Activated CD8-positive, alpha-beta memory T cell treated with anti-CD3 and anti-CD28 coated beads for 48 hours (primary cell): ENCODE results near the gene TRIM34.
"Not testable (repeated sequence)": the region's sequence is repeated elsewhere in the genome, so short reads cannot be mapped to it uniquely, and the experiment has no call there.

Source experiments
- DNase-seq, 3 experiments: peaks; one replicate each; pipeline ENCODE4 v3.0.0-alpha.2; 2020; ENCODE audit warnings: low read depth in 2 of 3, low spot score in 2 of 3

The TRIM34 gene, protein sequence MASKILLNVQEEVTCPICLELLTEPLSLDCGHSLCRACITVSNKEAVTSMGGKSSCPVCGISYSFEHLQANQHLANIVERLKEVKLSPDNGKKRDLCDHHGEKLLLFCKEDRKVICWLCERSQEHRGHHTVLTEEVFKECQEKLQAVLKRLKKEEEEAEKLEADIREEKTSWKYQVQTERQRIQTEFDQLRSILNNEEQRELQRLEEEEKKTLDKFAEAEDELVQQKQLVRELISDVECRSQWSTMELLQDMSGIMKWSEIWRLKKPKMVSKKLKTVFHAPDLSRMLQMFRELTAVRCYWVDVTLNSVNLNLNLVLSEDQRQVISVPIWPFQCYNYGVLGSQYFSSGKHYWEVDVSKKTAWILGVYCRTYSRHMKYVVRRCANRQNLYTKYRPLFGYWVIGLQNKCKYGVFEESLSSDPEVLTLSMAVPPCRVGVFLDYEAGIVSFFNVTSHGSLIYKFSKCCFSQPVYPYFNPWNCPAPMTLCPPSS

DNA sequence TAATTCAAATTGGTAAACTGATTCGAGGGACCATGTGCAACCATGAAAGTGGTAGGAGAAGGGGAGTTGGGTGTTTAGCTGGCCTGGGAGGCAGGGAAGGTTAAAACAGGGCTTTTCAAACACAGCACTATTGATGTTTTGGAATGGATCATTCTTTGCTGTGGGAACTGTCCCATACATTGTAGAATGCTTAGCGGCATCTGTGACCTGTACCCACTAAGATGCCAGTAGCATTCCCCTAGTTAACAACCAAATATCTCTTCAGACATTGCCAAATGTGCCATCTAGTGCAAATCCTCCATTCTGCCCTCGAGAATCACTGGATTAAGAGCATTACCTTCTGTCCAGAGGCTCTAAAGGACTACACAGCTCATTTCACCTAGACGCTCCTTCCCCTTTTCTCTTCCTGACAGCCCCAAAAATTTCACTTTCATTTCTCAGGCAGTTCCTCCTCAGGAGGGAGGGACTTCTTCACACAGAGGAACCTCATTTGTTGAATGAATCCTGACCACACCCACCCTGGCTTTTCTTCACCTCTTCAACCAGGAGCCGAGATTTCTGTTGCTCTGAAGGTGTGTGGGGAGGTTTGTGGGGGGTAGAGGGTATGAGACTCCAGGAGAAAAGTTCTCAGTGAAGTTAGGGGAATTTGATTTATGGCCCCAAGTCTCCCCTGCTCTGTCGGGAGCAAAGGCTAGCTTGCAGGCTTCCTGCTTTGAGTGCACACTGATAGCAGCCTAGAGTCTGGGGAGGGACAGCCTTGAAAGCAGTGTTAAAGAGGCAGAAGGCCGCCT, at the start of gene TRIM34:
Gene TRIM34 (plus strand): TSS at position 513 of the 791 bp plus-strand sequence. CDS start 7,331 bp downstream, outside the sequence.
- peak in 2 of 3 experiments; percentile 7 to 8 for DNase-seq

DNA sequence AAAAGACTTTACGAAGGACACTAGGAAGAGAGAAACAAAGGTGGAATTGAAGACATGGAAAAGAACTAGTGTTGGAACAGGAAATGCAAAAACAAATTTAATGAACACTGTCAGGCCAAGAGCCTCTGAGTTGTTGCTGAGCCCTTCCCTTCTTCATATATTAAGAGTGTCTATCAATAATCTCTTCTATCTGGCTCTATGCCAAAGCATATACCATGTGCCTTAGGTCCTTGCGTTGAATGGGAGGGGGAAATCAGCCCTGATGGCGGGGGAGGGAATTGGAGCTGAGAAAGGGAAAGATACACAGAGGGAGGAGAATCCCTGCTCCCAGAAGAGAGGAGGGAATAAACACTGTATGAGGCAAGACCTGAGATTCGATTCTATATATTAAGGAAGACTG, 49.6 kb upstream of the TRIM34 start:
- DNase-seq = no peak

DNA sequence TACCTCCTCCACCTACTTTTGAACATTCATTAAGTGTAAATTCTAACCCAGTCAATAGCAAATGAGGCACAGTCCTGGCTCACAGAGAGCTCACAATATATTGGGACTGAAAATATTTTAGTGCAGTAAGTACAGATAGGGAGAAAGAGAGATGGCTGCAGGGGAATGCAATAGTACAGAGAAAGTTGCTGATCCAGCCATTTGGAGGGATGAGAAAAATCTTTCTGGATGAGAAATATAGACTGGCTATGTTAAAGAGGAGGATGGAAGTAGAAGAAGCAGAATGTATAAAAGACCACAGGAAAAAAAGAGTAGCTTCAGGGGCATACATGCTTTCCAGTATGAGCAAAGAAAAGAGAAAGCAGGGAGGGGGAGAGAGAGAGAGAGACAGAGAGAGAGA, 47.7 kb upstream of the TRIM34 start:
- DNase-seq = no peak

DNA sequence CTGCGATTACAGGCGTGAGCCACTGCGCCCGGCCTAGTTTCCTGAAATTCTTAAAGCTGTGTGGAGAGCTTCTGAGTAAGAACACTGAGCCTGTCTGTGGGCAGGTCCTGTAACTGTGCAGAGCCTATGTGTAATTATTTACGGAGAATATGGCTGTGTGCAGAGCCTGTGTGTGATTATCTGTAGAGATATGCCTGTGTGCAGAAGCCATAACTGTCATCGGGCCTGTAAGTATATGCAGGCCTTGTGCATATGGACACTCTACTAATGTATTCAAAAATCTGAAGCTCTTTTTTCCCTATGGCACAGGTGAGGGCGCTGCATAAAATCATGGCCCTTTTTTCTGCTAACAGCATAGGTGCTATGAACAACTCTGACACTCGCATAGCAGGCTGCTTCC, 44.2 kb upstream of the TRIM34 start, which contains the start of gene OR52B6:
Gene OR52B6 (plus strand): TSS at position 301 of the 400 bp plus-strand sequence. CDS start 0 bp downstream, at position 301.
- no peak for DNase-seq

DNA sequence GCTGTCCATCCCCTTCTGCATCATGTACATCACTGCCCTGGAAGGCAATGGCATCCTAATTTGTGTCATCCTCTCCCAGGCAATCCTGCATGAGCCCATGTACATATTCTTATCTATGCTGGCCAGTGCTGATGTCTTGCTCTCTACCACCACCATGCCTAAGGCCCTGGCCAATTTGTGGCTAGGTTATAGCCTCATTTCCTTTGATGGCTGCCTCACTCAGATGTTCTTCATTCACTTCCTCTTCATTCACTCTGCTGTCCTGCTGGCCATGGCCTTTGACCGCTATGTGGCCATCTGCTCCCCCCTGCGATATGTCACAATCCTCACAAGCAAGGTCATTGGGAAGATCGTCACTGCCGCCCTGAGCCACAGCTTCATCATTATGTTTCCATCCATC, 43.8 kb upstream of the TRIM34 start:
- DNase-seq = no peak

DNA sequence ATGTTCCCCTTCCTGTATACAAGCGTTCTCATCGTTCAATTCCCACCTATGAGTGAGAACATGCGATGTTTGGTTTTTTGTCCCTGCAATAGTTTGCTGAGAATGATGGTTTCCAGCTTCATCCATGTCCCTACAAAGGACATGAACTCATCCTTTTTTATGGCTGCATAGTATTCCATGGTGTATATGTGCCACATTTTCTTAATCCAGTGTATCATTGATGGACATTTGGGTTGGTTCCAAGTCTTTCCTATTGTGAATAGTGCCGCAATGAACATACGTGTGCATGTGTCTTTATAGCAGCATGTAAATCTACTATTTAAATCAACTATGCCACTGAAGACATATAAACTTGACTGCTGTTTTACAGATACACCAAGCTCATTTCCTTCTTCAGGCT, 40.3 kb upstream of the TRIM34 start:
- DNase-seq = not testable (repeated sequence)

DNA sequence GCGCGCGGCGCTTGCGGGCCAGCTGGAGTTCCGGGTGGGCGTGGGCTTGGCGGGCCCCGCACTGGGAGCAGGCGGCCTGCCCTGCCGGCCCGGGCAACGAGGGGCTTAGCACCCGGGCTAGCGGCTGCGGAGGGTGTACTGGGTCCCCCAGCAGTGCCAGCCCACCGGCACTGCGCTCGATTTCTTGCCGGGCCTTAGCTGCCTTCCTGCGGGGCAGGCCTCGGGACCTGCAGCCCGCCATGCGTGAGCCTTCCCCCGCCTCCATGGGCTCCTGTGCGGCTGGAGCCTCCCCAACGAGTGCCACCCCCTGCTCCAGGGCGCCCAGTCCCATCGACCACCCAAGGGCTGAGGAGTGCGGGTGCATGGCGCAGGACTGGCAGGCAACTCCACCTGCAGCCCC, 34.9 kb upstream of the TRIM34 start:
- DNase-seq = not testable (repeated sequence)

DNA sequence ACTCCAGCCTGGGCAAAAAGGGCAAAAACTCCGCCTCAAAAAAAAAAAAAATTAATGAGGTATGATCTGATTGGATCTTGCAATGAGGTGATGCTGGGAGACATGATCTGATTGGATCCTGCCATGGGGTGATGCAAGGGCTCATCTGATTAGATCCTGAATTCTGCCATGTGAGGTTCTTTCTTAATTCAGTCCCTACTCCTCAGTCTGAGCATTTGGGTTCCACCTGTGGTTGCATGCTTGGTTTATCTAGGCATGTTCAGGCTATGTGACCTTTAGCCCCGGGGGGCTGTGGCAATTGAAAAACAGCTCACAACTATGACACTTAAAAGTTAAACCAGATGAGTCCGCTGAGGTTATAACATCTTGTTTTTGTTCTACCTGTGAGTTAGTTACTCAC, 33.2 kb upstream of the TRIM34 start:
- no peak for DNase-seq

DNA sequence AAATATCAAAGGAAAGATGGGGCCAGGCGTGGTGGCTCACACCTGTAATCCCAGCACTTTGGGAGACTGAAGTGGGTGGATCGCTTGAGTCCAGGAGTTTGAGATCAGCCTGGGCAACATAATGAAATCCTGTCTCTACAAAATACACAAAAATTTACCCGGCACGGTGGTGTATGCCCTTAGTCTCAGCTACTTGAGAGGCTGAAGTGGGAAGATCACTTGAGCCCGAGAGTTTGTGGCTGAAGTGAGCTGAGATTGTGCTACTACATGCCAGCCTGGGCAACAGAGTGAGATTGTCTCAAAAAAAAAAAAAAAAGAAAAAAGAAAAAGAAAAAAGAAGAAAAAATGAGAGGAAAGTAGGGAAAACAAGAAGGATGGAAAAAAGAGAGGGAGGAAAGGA, 32.2 kb upstream of the TRIM34 start:
- DNase-seq = no peak

DNA sequence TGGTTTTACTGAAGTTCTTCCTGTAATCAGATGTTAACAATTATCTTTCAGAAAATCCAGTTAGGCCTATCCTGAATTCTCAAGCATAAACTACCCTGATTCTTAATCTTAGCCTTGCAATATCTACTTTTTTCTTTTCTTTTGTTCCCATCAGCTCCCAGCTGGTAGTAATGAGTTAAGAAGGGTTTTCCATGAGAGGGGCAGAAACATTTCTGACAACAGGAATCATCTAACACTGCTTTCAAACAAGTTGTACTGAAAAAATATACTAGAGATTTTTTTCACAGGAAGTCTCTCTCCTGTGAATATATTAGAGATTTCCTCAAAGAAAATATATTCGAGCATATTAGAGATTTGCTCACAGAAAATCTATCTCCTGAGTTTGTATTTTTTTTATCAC, 31.7 kb upstream of the TRIM34 start:
- DNase-seq = no peak

DNA sequence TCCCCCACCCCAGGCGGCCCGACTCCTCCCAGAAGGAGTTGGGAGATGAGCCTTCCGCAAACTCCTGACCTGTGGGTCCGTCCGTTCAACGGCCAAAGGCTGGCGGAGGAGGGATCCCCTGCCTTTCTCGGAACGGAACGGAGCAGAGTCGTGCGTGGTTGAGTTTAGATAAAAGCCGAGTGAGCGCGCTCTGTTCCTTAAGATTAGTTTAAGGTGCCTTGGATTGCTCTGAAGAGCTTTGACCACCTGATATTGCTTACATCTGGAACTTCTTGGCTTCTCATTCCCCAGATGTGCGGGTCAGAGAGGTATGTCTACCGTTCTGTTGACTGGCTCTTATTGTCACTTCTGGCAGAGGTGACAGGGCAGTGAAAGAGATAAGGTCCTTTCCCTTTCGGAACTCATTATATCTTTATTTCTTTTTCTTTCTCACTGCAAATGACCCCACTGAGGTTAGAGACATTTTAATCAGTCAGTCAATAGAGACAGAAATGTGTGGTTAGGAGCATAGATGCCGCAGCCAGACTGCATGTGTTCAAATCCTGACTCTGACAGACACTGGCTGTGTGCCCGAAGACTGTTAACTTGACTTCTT, 28.1 kb upstream of the TRIM34 start, which contains the start of gene TRIM6:
Gene TRIM6 (plus strand): TSS at position 31 of the 595 bp plus-strand sequence. CDS start 261 bp downstream, at position 292.
- DNase-seq = no peak

DNA sequence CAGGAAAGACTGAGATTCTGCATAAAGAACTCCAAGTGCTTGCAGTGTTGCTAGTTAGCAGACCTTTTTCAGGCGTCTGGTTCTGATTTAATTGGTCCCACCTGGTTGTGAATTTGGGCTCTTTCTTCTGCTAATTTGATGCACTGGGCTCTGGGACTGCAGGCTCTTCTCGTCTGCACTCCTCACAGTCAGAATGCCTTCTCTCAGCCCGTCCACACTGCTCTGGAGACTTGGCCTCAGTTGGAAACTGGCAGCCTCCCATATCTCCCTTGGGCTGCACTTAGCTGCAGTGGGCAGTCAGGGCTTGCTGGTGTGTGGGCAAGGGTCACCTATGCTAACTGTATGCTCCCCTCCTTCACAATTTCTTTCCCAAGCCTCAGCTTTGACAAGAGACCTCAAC, 26.8 kb upstream of the TRIM34 start:
- DNase-seq = no peak

DNA sequence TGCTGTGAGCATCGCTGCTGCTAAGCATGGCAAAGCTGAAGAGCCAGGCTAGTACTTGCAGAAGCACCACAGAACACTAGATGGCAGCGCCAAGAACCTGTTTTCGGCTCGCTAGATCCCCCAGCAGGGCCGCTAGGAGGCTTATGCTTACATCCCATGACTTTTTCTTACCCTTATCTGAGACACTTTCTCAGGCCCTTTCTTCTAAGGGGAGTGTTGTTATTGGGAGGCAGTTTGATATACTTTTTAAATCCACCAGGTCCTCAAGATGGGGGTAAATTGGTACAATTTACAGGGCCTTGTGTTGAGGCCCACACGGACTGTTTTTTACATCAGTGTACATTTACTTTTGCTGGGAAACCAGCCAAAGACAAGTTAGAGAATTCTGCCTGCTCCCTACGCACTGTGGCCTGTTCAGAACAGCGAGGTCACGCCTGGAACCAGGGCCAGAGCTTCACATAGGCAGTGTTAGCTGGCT, 24.4 kb upstream of the TRIM34 start:
- peak in 1 of 3 experiments; percentile 10 for DNase-seq

DNA sequence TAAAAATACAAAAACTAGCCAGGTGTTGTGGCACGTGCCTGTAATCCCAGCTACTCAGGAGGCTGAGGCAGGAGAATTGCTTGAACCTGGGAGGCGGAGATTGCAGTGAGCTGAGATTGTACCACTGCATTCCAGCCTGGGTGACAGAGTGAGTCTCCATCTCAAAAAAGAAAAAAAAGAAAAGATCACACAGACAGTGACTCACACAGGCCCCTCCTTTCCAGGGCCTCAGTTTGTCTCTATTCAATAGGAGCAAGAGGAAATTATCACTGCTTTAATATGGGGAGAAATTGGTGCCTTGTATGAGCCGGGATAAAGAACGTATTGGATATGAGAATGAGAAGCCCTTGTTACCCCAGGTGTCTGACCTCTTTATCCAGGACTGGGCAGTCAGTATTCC, 22.0 kb upstream of the TRIM34 start:
- not testable (repeated sequence) for DNase-seq

DNA sequence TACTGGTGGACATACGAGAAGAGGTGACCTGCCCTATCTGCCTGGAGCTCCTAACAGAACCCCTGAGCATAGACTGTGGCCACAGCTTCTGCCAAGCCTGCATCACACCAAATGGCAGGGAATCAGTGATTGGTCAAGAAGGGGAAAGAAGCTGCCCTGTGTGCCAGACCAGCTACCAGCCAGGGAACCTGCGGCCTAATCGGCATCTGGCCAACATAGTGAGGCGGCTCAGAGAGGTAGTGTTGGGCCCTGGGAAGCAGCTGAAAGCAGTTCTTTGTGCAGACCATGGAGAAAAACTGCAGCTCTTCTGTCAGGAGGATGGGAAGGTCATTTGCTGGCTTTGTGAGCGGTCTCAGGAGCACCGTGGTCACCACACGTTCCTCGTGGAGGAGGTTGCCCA, 21.5 kb upstream of the TRIM34 start:
- DNase-seq = no peak

DNA sequence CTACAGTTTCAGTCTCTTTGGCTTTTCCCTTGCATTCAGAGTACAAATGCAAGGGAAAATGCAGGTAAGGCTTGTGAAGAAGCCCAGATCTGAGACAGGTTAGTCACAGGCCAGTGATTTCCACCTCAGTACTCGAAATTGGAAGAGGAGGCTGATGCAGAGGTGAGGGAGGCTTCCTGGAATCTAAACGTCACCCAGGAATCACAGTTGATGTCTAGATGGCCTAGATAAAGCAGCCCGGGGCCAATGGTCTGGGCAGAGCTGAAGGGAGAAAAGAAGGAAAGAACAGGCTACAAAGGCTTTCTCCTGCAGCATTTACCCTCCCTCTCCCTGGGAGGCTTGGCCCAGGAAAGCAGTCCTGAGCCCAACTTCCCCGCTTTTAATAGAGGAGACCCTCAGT, 19.9 kb upstream of the TRIM34 start:
- DNase-seq = no peak

DNA sequence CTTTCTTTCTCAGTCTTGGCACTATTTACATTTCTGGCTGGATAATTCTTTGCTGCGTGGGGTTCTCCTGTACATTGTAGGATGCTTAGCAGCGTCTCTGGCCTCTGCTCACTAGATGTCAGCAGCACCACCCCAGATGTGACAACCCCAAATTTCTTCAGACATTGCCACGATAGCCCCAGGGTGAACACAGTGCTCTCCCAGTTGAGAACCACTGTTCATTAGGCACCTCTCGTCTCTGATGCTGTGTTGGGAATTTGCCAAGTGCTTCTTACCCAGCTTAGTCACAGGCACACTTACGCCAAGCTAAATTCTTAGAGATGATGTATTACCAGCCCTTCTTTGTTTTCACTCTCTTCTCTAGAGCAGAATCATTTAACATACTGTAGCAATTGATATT, 19.0 kb upstream of the TRIM34 start:
- no peak for DNase-seq

DNA sequence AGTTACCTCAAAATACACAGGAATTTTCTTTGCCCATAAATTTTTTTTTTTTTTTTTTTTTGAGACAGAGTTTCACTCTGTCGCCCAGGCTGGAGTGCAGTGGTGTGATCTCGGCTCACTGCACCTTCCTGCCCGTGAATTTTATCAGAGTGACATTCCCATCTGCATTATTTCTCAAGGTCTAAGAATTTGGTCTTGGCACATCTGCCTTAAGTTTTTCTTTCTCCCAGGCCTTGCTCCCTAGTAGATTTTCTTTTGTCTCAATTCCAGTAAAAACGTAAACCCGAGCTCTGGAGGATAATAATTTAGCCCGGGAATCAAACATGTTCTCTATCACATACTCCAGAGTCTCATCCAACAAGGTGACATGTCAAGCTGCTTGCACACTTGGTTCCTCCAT, 16.0 kb upstream of the TRIM34 start:
- no peak for DNase-seq

DNA sequence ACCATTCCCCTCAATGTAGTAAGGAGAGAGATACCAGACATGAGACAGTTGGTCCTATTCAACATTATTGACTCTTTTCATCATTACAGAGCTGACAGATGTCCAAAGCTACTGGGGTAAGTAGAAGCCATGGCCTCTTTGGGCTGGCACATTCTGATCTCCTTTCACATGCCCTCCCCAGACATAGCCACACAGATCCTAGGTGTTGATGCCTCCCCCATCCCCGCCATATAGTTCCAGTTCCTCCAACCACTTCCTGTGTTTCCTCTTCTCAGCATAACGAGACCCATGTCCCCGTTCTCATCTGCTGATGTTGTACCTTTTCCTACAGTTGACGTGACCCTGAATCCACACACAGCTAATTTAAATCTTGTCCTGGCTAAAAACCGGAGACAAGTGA, 14.4 kb upstream of the TRIM34 start:
- no peak for DNase-seq

DNA sequence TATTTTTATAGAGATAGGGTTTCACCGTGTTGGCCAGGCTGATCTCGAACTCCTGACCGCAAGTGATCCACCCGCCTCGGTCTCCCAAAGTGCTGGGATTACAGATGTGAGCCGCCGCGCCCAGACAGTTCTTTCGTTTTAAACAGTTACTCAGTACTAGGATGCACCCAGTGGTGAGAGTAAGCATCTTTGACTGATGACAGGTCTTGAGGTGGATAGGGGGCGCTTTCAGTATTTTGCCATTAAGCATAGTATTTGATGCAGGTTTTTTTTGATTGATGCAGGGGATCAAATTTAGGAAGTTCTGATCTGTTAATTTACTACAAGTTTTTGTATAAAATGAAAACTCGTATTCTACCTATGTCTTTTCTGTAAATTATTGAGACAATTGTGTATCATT, 13.2 kb upstream of the TRIM34 start:
- no peak for DNase-seq

DNA sequence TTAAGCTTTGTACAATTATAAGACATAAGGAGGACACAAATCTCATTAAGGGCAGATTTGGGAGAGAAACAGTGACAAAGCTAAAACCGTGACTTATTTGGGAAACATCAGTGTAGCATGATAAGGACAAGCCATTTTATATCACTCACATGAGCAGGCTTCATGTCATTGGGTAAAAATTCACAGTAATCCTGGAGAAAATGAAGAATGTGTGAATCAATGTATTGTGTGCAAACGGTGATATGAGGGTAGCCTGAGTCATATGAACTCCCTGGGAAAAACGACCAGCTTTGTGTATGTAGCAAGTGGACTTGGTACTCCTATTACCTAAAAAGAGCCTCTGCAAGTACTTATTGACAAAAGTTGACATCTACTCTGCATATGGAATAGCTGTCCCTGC, 6.0 kb upstream of the TRIM34 start:
- no peak for DNase-seq
